Lung (tissue), 12 donors: Measurements from ENCODE around the gene SLC25A29. TPM values are rescaled to one million over a fixed set of nuclear protein-coding genes. Genes with fewer than 3 reads are reported as not detected.
A peak's percentile ranks its signal among the peaks of the same experiment; 100 is the strongest.

Source experiments
- ATAC-seq: fragments of 200-7000 bp; cut with Tn5 transposase; one replicate; pipeline ENCODE4 v1.9.1; 2020; ENCODE audit warnings: moderate number of reproducible peaks; ENCODE audit not compliant: insufficient read depth, low FRiP score
- DNase-seq, 3 donors: peaks; one replicate each; pipeline ENCODE4 v3.0.0-alpha.2; 2013 to 2017
- H3K27ac ChIP-seq, 2 donors: one replicate each; pipeline ENCODE4 v1.5.1; 2013; ENCODE audit warnings: mild to moderate bottlenecking in 2 of 2, moderate library complexity in 2 of 2, control low read depth in 1 of 2, inconsistent platforms in 1 of 2, low read depth in 1 of 2, low read length in 1 of 2
- H3K27me3 ChIP-seq, 3 donors: one replicate each; pipeline ENCODE4 v1.5.1; 2013; ENCODE audit warnings: low read length in 2 of 3; ENCODE audit not compliant: control insufficient read depth in 3 of 3, insufficient read depth in 3 of 3
- H3K36me3 ChIP-seq, 4 donors: one replicate each; pipeline ENCODE4 v1.5.1; 2013; ENCODE audit warnings: low read length in 4 of 4, mild to moderate bottlenecking in 1 of 4, moderate library complexity in 1 of 4; ENCODE audit not compliant: control insufficient read depth in 4 of 4, insufficient read depth in 4 of 4
- H3K4me1 ChIP-seq, 5 donors: one replicate each; pipeline ENCODE4 v1.5.1; 2013; ENCODE audit warnings: low read length in 5 of 5, mild to moderate bottlenecking in 2 of 5, moderate library complexity in 1 of 5; ENCODE audit not compliant: control insufficient read depth in 5 of 5, insufficient read depth in 5 of 5
- H3K4me3 ChIP-seq: one replicate; pipeline ENCODE4 v1.5.1; 2013; ENCODE audit warnings: mild to moderate bottlenecking, control low read depth, moderate library complexity
- H3K9ac ChIP-seq, 2 donors: one replicate each; pipeline ENCODE4 v1.5.1; 2013; ENCODE audit warnings: low read length in 2 of 2, control low read depth in 1 of 2; ENCODE audit not compliant: insufficient read depth in 1 of 2
- H3K9me3 ChIP-seq, 4 donors: one replicate each; pipeline ENCODE4 v1.5.1; 2013; ENCODE audit warnings: low read length in 3 of 4, mild to moderate bottlenecking in 1 of 4, moderate library complexity in 1 of 4; ENCODE audit not compliant: control insufficient read depth in 4 of 4, insufficient read depth in 3 of 4
- WGBS, 2 donors: extraction: QIAGEN DNeasy Blood & Tissue Kit; methylation state at CpG; one replicate each; pipeline ENCODE4 v1.1.7; 2013; 5-methylcytosine and 5-hydroxymethylcytosine counted together
- polyA plus RNA-seq, 2 donors: library from polyadenylated mRNA; stranded (reverse); fragments of 200-250 nt; gene quantifications; one replicate each; pipeline ENCODE4 v1.2.1, GENCODE V29; 2013
- total RNA-seq, 2 donors: library from RNA; depleted of rRNA in 1 of 2; stranded (reverse); fragments of >200 nt in 1 of 2; gene quantifications; one replicate each; pipeline ENCODE4 v1.2.1, GENCODE V29; 2014 to 2021
- TF ChIP-seq, protein P1 (sequence below): IDR thresholded peaks from 2 replicates; pipeline ENCODE4 v1.5.1; 2012; ENCODE audit warnings: mild to moderate bottlenecking; ENCODE audit errors: control extremely low read depth, extremely low read depth
- donor health status: control.
- donor health status: control.
- donor health status: Bipolar disorder and iron deficiency.
- donor health status: healthy.
- donor health status: DM: yes; HTN: yes; CAD: no.

Gene SLC25A29
- total and polyA plus RNA-seq, 4 donors, result 34.6 to 91.0 (median 60.5) TPM

DNA sequence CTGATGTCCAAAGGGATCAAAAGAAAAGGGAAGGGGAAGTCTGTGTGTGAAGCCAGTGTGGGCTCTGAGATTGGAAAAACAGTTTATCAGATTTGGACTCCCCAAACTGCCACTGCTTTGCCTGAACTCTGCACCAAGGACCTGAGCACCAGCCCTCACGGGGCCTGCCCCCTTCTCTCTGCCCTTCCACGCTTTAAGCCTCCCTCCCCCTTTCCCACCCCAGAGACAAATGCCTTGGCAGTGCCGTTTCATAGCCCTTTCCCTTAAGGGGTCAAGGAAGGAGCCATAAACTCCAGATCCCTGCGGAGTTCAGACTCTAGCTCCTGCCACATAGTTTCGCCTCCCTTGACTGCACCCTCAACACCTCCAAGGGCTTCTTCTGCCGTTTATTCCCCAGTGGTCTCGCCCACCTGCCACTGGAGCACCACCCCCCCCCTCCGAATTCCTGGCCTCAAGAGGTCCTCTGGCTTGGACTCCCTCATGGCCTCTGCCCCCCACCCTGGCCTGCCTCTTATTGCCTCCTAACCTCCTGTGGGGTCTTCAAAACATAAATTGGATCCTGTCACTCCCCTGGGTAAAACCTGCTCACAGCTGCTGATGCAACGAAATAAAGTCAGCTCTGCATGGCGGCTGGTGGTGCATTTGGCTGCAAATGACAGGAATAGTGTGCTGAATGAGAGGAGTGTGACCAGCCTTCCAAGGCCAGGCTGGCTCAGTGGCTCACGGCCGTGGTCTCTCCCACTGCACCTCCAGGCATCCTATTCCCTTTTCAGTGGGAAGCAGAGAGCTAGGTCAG, 18.8 kb downstream of the SLC25A29 start:
- H3K4me1 ChIP-seq, result peaks cover 0 to 13% (median 4%) of the 10 kb centered on the region in 5 donors
- no peaks in the 10 kb centered on the region for H3K27me3 ChIP-seq
- H3K36me3 ChIP-seq, result peaks cover 0 to 13% (median 7%) of the 10 kb centered on the region in 4 donors
- no peak overlapping the region for H3K27ac ChIP-seq
- no peak overlapping the region for H3K9ac ChIP-seq
- TF ChIP-seq, protein P1, sequence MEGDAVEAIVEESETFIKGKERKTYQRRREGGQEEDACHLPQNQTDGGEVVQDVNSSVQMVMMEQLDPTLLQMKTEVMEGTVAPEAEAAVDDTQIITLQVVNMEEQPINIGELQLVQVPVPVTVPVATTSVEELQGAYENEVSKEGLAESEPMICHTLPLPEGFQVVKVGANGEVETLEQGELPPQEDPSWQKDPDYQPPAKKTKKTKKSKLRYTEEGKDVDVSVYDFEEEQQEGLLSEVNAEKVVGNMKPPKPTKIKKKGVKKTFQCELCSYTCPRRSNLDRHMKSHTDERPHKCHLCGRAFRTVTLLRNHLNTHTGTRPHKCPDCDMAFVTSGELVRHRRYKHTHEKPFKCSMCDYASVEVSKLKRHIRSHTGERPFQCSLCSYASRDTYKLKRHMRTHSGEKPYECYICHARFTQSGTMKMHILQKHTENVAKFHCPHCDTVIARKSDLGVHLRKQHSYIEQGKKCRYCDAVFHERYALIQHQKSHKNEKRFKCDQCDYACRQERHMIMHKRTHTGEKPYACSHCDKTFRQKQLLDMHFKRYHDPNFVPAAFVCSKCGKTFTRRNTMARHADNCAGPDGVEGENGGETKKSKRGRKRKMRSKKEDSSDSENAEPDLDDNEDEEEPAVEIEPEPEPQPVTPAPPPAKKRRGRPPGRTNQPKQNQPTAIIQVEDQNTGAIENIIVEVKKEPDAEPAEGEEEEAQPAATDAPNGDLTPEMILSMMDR, result no peak
- ATAC-seq, result no peak
- WGBS, 2 donors, result 85 to 90% methylated on average over 12 of the region's 12 CpGs
- no peaks in the 10 kb centered on the region for H3K9me3 ChIP-seq
- DNase-seq, result no peak
- H3K4me3 ChIP-seq, result no peak overlapping the region

DNA sequence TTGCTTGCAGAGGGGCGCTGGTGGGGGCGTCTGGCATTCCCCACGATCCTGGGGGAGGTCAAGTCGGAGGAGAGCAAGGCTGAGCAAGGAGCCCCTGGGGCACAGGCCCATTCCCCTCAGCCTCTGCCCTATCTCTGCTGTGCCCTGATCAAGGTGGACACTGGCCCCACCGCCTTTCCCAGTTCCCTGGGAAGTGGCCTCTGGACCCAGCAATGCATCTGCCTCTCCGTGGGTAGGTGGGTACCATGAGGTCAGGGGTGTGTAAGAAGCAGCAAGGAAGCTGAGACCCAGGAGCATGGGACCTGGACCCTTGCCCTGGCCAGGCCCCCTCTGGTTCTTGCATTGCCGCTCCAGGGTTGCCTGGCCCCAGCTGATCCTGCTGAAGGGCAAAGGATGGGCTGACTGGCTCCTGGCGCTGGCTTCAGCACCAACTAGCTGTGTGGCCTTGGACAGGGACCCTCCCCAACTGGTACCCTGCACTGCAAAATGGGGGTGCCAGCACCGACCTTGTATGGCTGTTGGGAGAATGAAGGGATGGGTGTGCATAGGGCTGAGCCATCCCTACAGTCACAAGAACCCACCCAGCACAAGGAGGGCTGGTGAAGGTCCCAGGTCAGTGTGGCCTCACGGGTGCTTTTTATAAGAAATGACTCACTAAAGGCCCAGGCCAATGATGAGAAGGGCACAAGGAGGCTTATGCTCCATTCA, 19.6 kb downstream of the SLC25A29 start:
- WGBS, 2 donors, result 77 to 85% methylated on average over 10 of the region's 10 CpGs
- no peaks in the 10 kb centered on the region for H3K9me3 ChIP-seq
- H3K4me1 ChIP-seq, result peaks cover 0 to 13% (median 4%) of the 10 kb centered on the region in 5 donors
- TF ChIP-seq, protein P1, result no peak
- ATAC-seq, result no peak
- H3K27me3 ChIP-seq, result no peaks in the 10 kb centered on the region
- no peak overlapping the region for H3K27ac ChIP-seq
- no peak overlapping the region for H3K4me3 ChIP-seq
- no peak for DNase-seq
- H3K36me3 ChIP-seq, result peaks cover 0 to 7% (median 4%) of the 10 kb centered on the region in 4 donors
- no peak overlapping the region for H3K9ac ChIP-seq

DNA sequence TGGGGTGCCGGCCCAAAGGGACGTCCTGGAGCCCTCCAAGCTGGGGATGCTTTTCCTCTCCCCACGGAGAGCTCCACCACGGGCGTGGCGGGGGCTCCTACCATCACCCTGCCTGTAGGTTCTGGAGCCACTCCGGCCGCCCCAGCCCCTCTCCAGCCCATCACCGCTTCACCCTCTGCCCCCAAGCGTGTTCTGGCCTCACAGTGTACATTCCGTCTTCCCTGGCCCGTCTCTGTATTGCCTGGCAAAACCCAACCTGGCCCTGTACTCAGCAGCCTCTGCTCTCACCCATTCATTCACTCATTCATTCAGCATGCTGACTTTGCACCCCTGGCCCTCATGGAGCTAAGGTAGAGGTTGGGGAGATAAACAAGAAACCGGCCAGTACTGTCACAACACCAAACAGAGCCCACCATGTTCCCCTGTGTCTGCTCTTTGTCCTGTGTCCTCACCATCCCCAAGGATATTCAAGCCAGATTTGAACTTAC, 20.3 kb downstream of the SLC25A29 start:
- Histone ChIP-seq H3K9me3 (no peaks in the 10 kb centered on the region), H3K9ac (peak overlapping the region; percentile 13 to 37), H3K27ac (peak overlapping the region in 1 of 2 donors; percentile 33), H3K36me3 (peaks cover 0 to 5% (median 3%) of the 10 kb centered on the region in 4 donors), H3K27me3 (no peaks in the 10 kb centered on the region), H3K4me3 (peak overlapping the region; percentile 81), H3K4me1 (peaks cover 0 to 13% (median 7%) of the 10 kb centered on the region in 5 donors)
- TF ChIP-seq, protein P1, result no peak
- ATAC-seq (no peak), DNase-seq (no peak)
- 31 to 64% methylated on average over 7 to 13 of the region's 13 CpGs for WGBS, 2 donors
